Fibroblast of mammary gland (primary cell): Measurements from ENCODE around the gene PRCD.
A peak's percentile ranks its signal among the peaks of the same experiment; 100 is the strongest.

Experiments used
- DNase-seq: peaks from one replicate; pipeline ENCODE4 v3.0.0-alpha.2; 2010; ENCODE audit warnings: low read depth
- H3K4me3 ChIP-seq: 2 replicates; pipeline ENCODE4 v1.5.1; 2011; ENCODE audit warnings: low read depth, mild to moderate bottlenecking, low read length, moderate library complexity; ENCODE audit not compliant: control insufficient read depth
- CTCF ChIP-seq: conservative IDR thresholded peaks from 2 replicates; pipeline ENCODE4 v1.5.1; 2011; ENCODE audit warnings: low read depth, low read length, inconsistent platforms; ENCODE audit not compliant: control insufficient read depth, insufficient read depth

The PRCD gene

DNA sequence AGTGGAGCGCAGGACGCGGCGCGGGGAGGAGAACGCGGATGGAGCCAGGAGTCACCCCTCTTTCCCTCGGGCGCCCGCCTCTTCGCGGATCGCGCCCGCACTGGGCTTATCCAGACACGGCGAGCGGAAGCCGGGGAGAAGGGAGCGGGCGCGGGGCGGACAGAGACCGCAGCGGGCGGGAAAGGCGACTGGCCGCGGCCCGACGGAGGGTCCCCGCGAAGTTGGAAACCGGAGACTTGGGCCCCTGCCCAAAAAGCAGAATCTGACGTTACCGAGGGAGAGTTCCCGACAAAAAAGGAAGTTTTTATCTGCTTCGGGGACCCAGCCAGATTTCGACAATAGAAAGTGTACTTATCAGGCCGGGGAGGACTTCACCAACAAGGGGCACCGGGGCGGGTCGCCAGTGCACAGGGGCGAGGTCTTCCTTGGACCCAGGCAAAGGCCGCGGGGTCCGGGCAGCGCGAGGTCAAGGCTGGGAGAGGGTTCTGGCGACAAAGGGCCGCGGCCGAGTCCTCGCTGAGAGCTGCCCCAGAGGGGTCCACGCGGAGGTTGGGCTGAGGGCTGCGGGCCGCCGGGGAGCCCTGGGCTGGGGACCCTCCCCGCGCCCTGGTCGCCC lies 45.3 kb downstream of the PRCD start:
- peak overlapping the region; percentile 35 for H3K4me3 ChIP-seq
- TF ChIP-seq CTCF = no peak
- DNase-seq = no peak

DNA sequence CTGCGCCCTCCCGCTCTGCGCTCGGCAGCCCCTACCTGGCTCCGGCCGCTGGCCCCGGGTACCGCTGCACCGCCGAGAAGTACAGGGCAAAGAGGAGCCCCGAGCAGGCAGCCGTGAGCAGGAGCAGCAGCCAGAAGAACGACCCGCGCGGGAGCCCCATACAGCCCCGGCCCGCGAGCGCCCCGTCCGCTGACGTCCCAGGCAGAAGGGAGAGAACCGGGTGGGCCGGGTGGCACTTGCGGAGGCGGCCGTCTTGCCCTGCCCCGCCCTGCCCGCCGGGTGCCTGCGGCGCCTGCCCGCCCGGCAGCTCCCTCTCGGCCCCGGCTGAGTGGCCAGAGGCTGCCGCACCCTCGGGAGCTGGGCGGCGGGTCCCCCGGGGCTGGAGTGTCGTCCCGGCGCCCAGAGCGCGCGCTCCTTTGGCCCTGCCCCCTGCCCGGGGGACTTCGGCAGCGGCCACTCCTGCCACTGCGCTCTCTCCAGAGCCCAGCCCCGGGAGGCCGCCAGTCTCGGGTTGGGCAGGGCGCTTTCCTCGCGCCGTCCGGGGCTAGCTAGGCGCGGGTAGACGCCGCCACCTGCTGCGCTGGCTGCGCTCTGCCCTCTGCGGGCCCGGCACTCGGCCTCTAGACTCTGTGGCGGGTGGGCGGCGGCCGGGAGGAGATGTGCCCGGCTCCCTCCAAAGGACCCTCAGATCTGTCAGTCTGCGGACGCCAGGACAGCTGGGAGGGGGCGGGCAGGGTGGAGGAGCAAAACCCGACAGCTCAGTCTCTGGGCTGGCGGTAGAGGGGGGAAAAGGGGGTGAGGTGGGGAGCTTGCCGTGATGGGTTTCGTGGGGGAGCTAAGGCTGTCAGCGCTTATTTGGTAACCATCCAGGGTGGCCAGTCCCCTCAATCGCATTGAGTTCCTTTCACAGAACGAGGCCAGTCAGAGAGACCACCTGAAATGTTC lies 46.1 kb downstream of the PRCD start, which contains the start of gene ST6GALNAC2:
ST6GALNAC2 (minus strand) TSS at position 212 of the 945 bp plus-strand sequence; CDS start at position 160, 52 bp downstream.
- no peak for DNase-seq
- TF ChIP-seq CTCF = no peak
- peak within 1 kb of the TSS; percentile 35 for H3K4me3 ChIP-seq

- no peak for TF ChIP-seq CTCF
- no peak for DNase-seq
- no peak overlapping the region for H3K4me3 ChIP-seq
These were observed 47.1 kb downstream of the PRCD start for GRCh38 chr17:76586741-76587487.

- no peak overlapping the region for H3K4me3 ChIP-seq
- DNase-seq = no peak
- no peak for TF ChIP-seq CTCF
These were observed 48.3 kb downstream of the PRCD start for GRCh38 chr17:76588182-76588581.

- no peak for TF ChIP-seq CTCF
- H3K4me3 ChIP-seq = no peak overlapping the region
- no peak for DNase-seq
These were observed 53.6 kb downstream of the PRCD start for GRCh38 chr17:76593384-76593826.

GRCh38 chr17:76593959-76594358 lies 54.1 kb downstream of the PRCD start:
- no peak for TF ChIP-seq CTCF
- no peak for DNase-seq
- H3K4me3 ChIP-seq = no peak overlapping the region
